PC-9 (cell line): ENCODE data around the gene SERP1. TPM values are rescaled to one million over a fixed set of nuclear protein-coding genes. Genes with fewer than 3 reads are reported as not detected.

Experiments used
- BruUV-seq: library from RNA; stranded (reverse); fragments of 400-500 nt; replicated peaks from 2 replicates; lab custom pipeline; 2021; lab: Mats Ljungman, UMichigan
- CTCF ChIA-PET: fragments of 300-600 bp; sonication (Branson Sonifier 250); formaldehyde crosslinking; loops from one replicate; lab custom pipeline; 2022; ENCODE audit warnings: antibody characterized with exemption; lab: Charles Lee
- POLR2A ChIA-PET: fragments of 300-600 bp; sonication (Branson Sonifier 250); formaldehyde crosslinking; loops from one replicate; lab custom pipeline; 2022; ENCODE audit warnings: antibody characterized with exemption; ENCODE audit not compliant: unreplicated experiment; lab: Charles Lee
- DNase-seq, 2 experiments: peaks; one replicate each; pipeline versions ENCODE4 v3.0.0 to v3.0.0-alpha.2; 2015 to 2022; ENCODE audit warnings: mixed read lengths in 1 of 2
- H2AFZ ChIP-seq: fragments of 200-600 bp; sonication (generic); 2 replicates; pipeline ENCODE4 v1.8.1; 2017; ENCODE audit warnings: antibody characterized with exemption
- H3F3A ChIP-seq: fragments of 200-600 bp; sonication (generic); 2 replicates; pipeline ENCODE4 v1.8.1; 2017; ENCODE audit warnings: antibody characterized with exemption, mild to moderate bottlenecking, low read depth; ENCODE audit not compliant: insufficient read depth
- H3K27ac ChIP-seq: fragments of 200-600 bp; sonication (generic); 2 replicates; pipeline ENCODE4 v1.6.1; 2016; ENCODE audit warnings: mixed run types
- H3K27me3 ChIP-seq: fragments of 200-600 bp; sonication (generic); 2 replicates; pipeline ENCODE4 v1.6.1; 2016; ENCODE audit warnings: low read depth, mixed run types; ENCODE audit not compliant: insufficient read depth
- H3K36me3 ChIP-seq: fragments of 200-600 bp; sonication (generic); 2 replicates; pipeline ENCODE4 v1.6.1; 2016; ENCODE audit warnings: low read depth, mixed run types
- H3K4me1 ChIP-seq: fragments of 200-600 bp; sonication (generic); replicated peaks from 2 replicates; pipeline ENCODE4 v1.6.1; 2016; ENCODE audit warnings: mixed run types; ENCODE audit not compliant: insufficient read depth
- H3K4me2 ChIP-seq: fragments of 200-600 bp; sonication (generic); 2 replicates; pipeline ENCODE4 v1.6.1; 2017; ENCODE audit warnings: mixed run types
- H3K4me3 ChIP-seq: fragments of 200-600 bp; sonication (generic); 2 replicates; pipeline ENCODE4 v1.6.1; 2016; ENCODE audit warnings: mixed run types
- H3K79me2 ChIP-seq: fragments of 200-600 bp; sonication (generic); 2 replicates; pipeline ENCODE4 v1.6.1; 2017; ENCODE audit warnings: low read depth, mixed run types
- H3K9me2 ChIP-seq: fragments of 200-600 bp; sonication (generic); 2 replicates; pipeline ENCODE4 v1.8.1; 2017; ENCODE audit warnings: mild to moderate bottlenecking; ENCODE audit not compliant: insufficient read depth
- H3K9me3 ChIP-seq: fragments of 200-600 bp; sonication (generic); 2 replicates; pipeline ENCODE4 v1.8.1; 2016; ENCODE audit warnings: low read depth; ENCODE audit not compliant: insufficient read depth
- H4K20me1 ChIP-seq: fragments of 200-600 bp; sonication (generic); 2 replicates; pipeline ENCODE4 v1.8.1; 2017; ENCODE audit not compliant: insufficient read depth
- CTCF ChIP-seq: fragments of 200-600 bp; sonication (generic); conservative IDR thresholded peaks from 2 replicates; pipeline ENCODE4 v1.6.1; 2017; ENCODE audit warnings: mixed run types, antibody characterized with exemption, mild to moderate bottlenecking, moderate library complexity
- EZH2 ChIP-seq: fragments of 200-600 bp; sonication (generic); IDR thresholded peaks from 2 replicates; pipeline ENCODE4 v1.8.0; 2017; ENCODE audit warnings: antibody characterized with exemption, low read depth
- intact Hi-C: fragments of 100-400 bp; cut with micrococcal nuclease; formaldehyde crosslinking; loops from one replicate; pipeline ENCODE4 v1.10.0; 2022; ENCODE audit not compliant: unreplicated experiment
- total RNA-seq: library from RNA; stranded (reverse); gene quantifications from 2 replicates; pipeline ENCODE4 v1.2.3, GENCODE V29; 2021

The SERP1 gene
- total RNA-seq, 1 experiment from 2014 or later = 106 TPM

- TF ChIP-seq CTCF (no peak), EZH2 (no peak)
- Histone ChIP-seq H3K9me2 (no peaks in the 10 kb centered on the region), H3K36me3 (peaks cover 20% of the 10 kb centered on the region), H3K4me2 (peak overlapping the region; percentile 87; the same call in 1 of the 2 replicates), H3K27ac (0 out of 2 replicates have a peak overlapping the region, but pooled peaks have one; percentile 93), H3F3A (peaks cover 39% of the 10 kb centered on the region), H3K4me1 (peaks cover 25% of the 10 kb centered on the region), H3K27me3 (no peaks in the 10 kb centered on the region), H3K9me3 (no peaks in the 10 kb centered on the region), H3K79me2 (peaks cover 70% of the 10 kb centered on the region), H4K20me1 (peaks cover 13% of the 10 kb centered on the region; the same call in 1 of the 2 replicates), H2AFZ (no peak overlapping the region), H3K4me3 (no peak overlapping the region)
- ChIA-PET POLR2A (interaction anchor here (0.6 kb wide), 1 partner anchor 762 kb away, joined by 3 read pairs; no protein-coding TSS in a partner anchor), CTCF (no interaction called here)
- DNase-seq = no peak
- intact Hi-C loops = no loop called here
- no TSS peak for BruUV-seq
Measured at GRCh38 chr3:150543531-150543930, 2.8 kb downstream of the SERP1 start.

- Histone ChIP-seq H2AFZ (no peak overlapping the region), H3K36me3 (peaks cover 20% of the 10 kb centered on the region), H3K27ac (no peak overlapping the region), H3K4me3 (no peak overlapping the region), H3K9me2 (no peaks in the 10 kb centered on the region), H3K27me3 (no peaks in the 10 kb centered on the region), H3K4me2 (no peak overlapping the region), H3K4me1 (peaks cover 21% of the 10 kb centered on the region), H3F3A (peaks cover 39% of the 10 kb centered on the region), H3K9me3 (no peaks in the 10 kb centered on the region), H3K79me2 (peaks cover 66% of the 10 kb centered on the region), H4K20me1 (peaks cover 13% of the 10 kb centered on the region; the same call in 1 of the 2 replicates)
- TF ChIP-seq CTCF (no peak), EZH2 (no peak)
- no TSS peak for BruUV-seq
- ChIA-PET POLR2A (interaction anchor here (0.6 kb wide), 1 partner anchor 762 kb away, joined by 3 read pairs; no protein-coding TSS in a partner anchor), CTCF (no interaction called here)
- DNase-seq = no peak
- intact Hi-C loops = no loop called here
Measured at GRCh38 chr3:150543128-150543527, 3.2 kb downstream of the SERP1 start.

GRCh38 chr3:150540991-150541390 lies 5.3 kb downstream of the SERP1 start:
- Histone ChIP-seq H3K27me3 (no peaks in the 10 kb centered on the region), H3K4me1 (peaks cover 15% of the 10 kb centered on the region), H2AFZ (no peak overlapping the region), H3K36me3 (peaks cover 20% of the 10 kb centered on the region), H3K27ac (no peak overlapping the region), H3K4me3 (no peak overlapping the region), H3F3A (peaks cover 30% of the 10 kb centered on the region; the same call in 1 of the 2 replicates), H3K4me2 (no peak overlapping the region), H3K79me2 (peaks cover 50% of the 10 kb centered on the region), H4K20me1 (peaks cover 13% of the 10 kb centered on the region; the same call in 1 of the 2 replicates), H3K9me2 (no peaks in the 10 kb centered on the region), H3K9me3 (no peaks in the 10 kb centered on the region)
- BruUV-seq = no TSS peak
- intact Hi-C loops = no loop called here
- POLR2A ChIA-PET = interaction anchor here (0.7 kb wide), 1 partner anchor 693 kb away, joined by 4 read pairs; no protein-coding TSS in a partner anchor
- no peak for DNase-seq
- CTCF ChIA-PET = no interaction called here
- no peak for TF ChIP-seq EZH2
- TF ChIP-seq CTCF = no peak
